IMR-90 (cell line): ENCODE measurements around the gene CAB39. TPM values are rescaled to one million over a fixed set of nuclear protein-coding genes. Genes with fewer than 3 reads are reported as not detected.

Source experiments
- ATAC-seq: fragments of 200-7000 bp; cut with Tn5 transposase; 2 replicates; pipeline ENCODE4 v1.9.1; 2020; ENCODE audit warnings: low read depth, mild to moderate bottlenecking, moderate library complexity
- BruUV-seq: library from RNA; stranded (reverse); fragments of 400-500 nt; replicated peaks from 2 replicates; lab custom pipeline; 2021; lab: Mats Ljungman, UMichigan
- CTCF ChIA-PET: fragments of 300-600 bp; formaldehyde crosslinking; extraction: SDS; loops from one replicate; lab custom pipeline; 2021; ENCODE audit warnings: antibody characterized with exemption; lab: Yijun Ruan, JAX
- POLR2A ChIA-PET: fragments of 300-600 bp; sonication (Branson Sonifier 250); formaldehyde crosslinking; loops from one replicate; lab custom pipeline; 2022; ENCODE audit warnings: antibody characterized with exemption; ENCODE audit not compliant: unreplicated experiment; lab: Charles Lee
- DNase-seq: peaks from one replicate; pipeline ENCODE4 v3.0.0; 2013
- H2AFZ ChIP-seq: replicated peaks from 2 replicates; pipeline ENCODE3; 2013; ENCODE audit warnings: low read length, mild to moderate bottlenecking; ENCODE audit not compliant: poor library complexity
- H2AK5ac ChIP-seq: 2 replicates; pipeline ENCODE4 v1.6.1; 2013; ENCODE audit warnings: low read depth, low read length, inconsistent platforms
- H2AK9ac ChIP-seq: replicated peaks from 2 replicates; pipeline ENCODE3; 2013; ENCODE audit warnings: mild to moderate bottlenecking, low read depth, low read length, moderate library complexity; ENCODE audit not compliant: poor library complexity
- H2BK120ac ChIP-seq: 2 replicates; pipeline ENCODE4 v1.6.1; 2013; ENCODE audit warnings: low read depth, low read length, inconsistent platforms
- H2BK15ac ChIP-seq: 3 replicates; pipeline ENCODE4 v1.6.1; 2013; ENCODE audit warnings: low read depth, low read length, inconsistent platforms
- H2BK20ac ChIP-seq: 2 replicates; pipeline ENCODE4 v1.6.1; 2013; ENCODE audit warnings: low read depth, mild to moderate bottlenecking, inconsistent platforms, low read length, moderate library complexity
- H2BK5ac ChIP-seq: 2 replicates; pipeline ENCODE4 v1.6.1; 2013; ENCODE audit warnings: mild to moderate bottlenecking, low read depth, low read length, inconsistent platforms; ENCODE audit not compliant: poor library complexity, severe bottlenecking
- H3K14ac ChIP-seq: replicated peaks from 2 replicates; pipeline ENCODE4 v1.6.1; 2013; ENCODE audit warnings: low read depth, low read length, inconsistent platforms
- H3K18ac ChIP-seq: 2 replicates; pipeline ENCODE4 v1.6.1; 2013; ENCODE audit warnings: low read depth, low read length, control low read depth
- H3K23ac ChIP-seq: 2 replicates; pipeline ENCODE4 v1.6.1; 2013; ENCODE audit warnings: low read depth, low read length, inconsistent platforms
- H3K27ac ChIP-seq: 2 replicates; pipeline ENCODE4 v1.5.1; 2013; ENCODE audit warnings: mild to moderate bottlenecking, control low read depth, low read length; ENCODE audit not compliant: insufficient read depth
- H3K27me3 ChIP-seq: 2 replicates; pipeline ENCODE4 v1.6.1; 2013; ENCODE audit warnings: low read length; ENCODE audit not compliant: control insufficient read depth, insufficient read depth
- H3K36me3 ChIP-seq: 2 replicates; pipeline ENCODE4 v1.6.1; 2013; ENCODE audit warnings: low read length, mixed read lengths; ENCODE audit not compliant: control insufficient read depth, insufficient read depth
- H3K4ac ChIP-seq: 2 replicates; pipeline ENCODE4 v1.6.1; 2013; ENCODE audit warnings: low read depth, low read length, inconsistent platforms
- H3K4me1 ChIP-seq: 2 replicates; pipeline ENCODE4 v1.6.1; 2013; ENCODE audit warnings: low read length, mixed read lengths; ENCODE audit not compliant: control insufficient read depth, insufficient read depth
- H3K4me2 ChIP-seq: 2 replicates; pipeline ENCODE4 v1.6.1; 2013; ENCODE audit warnings: low read depth, mild to moderate bottlenecking, control low read depth, low read length, moderate library complexity
- H3K4me3 ChIP-seq: 2 replicates; pipeline ENCODE4 v1.5.1; 2013; ENCODE audit warnings: low read depth, mild to moderate bottlenecking, control low read depth, low read length, moderate library complexity; ENCODE audit not compliant: insufficient read depth
- H3K56ac ChIP-seq: 2 replicates; pipeline ENCODE4 v1.6.1; 2013; ENCODE audit warnings: low read length, inconsistent platforms; ENCODE audit not compliant: insufficient read depth; ENCODE audit errors: extremely low read depth
- H3K79me1 ChIP-seq, 2 experiments: 2 replicates each; pipeline ENCODE4 v1.6.1; 2013; ENCODE audit warnings: low read length in 2 of 2, inconsistent platforms in 1 of 2, low read depth in 1 of 2
- H3K9ac ChIP-seq: 2 replicates; pipeline ENCODE4 v1.6.1; 2013; ENCODE audit warnings: low read depth, low read length, control low read depth
- H3K9me1 ChIP-seq: 2 replicates; pipeline ENCODE4 v1.6.1; 2013; ENCODE audit warnings: low read length, inconsistent platforms; ENCODE audit not compliant: insufficient read depth
- H3K9me3 ChIP-seq: 2 replicates; pipeline ENCODE4 v1.6.1; 2013; ENCODE audit warnings: low read length; ENCODE audit not compliant: control insufficient read depth, insufficient read depth
- H4K20me1 ChIP-seq: 2 replicates; pipeline ENCODE4 v1.6.1; 2013; ENCODE audit warnings: low read length, inconsistent platforms; ENCODE audit not compliant: insufficient read depth
- H4K5ac ChIP-seq: 2 replicates; pipeline ENCODE4 v1.6.1; 2013; ENCODE audit warnings: mild to moderate bottlenecking, low read depth, low read length, control low read depth
- H4K8ac ChIP-seq, 2 experiments: 2 replicates each; pipeline ENCODE4 v1.6.1; 2013; ENCODE audit warnings: low read depth in 2 of 2, low read length in 2 of 2, control low read depth in 1 of 2, inconsistent platforms in 1 of 2
- H4K91ac ChIP-seq: 2 replicates; pipeline ENCODE4 v1.6.1; 2013; ENCODE audit warnings: low read depth, low read length, inconsistent platforms; ENCODE audit not compliant: insufficient read depth
- CHD1 ChIP-seq: IDR thresholded peaks from 2 replicates; pipeline ENCODE4 v1.6.1; 2012; ENCODE audit warnings: low read depth, low read length, improper control_type of control experiment
- FOS ChIP-seq: fragments of 150-350 bp; IDR thresholded peaks from 2 replicates; pipeline ENCODE4 v1.6.1; 2016; ENCODE audit warnings: low read depth, low read length
- MAFK ChIP-seq: IDR thresholded peaks from 2 replicates; pipeline ENCODE4 v1.6.1; 2012; ENCODE audit warnings: low read depth, low read length, improper control_type of control experiment
- MAZ ChIP-seq: IDR thresholded peaks from 2 replicates; pipeline ENCODE4 v1.6.1; 2012; ENCODE audit warnings: low read depth, mild to moderate bottlenecking, low read length, improper control_type of control experiment, moderate library complexity, borderline replicate concordance
- MXI1 ChIP-seq: IDR thresholded peaks from 2 replicates; pipeline ENCODE4 v1.6.1; 2012; ENCODE audit warnings: low read depth, mild to moderate bottlenecking, low read length, moderate library complexity, borderline replicate concordance
- NFE2L2 ChIP-seq: fragments of 150-350 bp; IDR thresholded peaks from 2 replicates; pipeline ENCODE4 v1.6.1; 2016; ENCODE audit warnings: low read depth, mild to moderate bottlenecking, low read length
- SMC3 ChIP-seq: fragments of 150-350 bp; IDR thresholded peaks from 2 replicates; pipeline ENCODE4 v1.6.1; 2016; ENCODE audit warnings: low read depth, mild to moderate bottlenecking, antibody characterized with exemption, low read length, moderate library complexity
- WGBS, 2 experiments: methylation state at CpG; one replicate each; pipeline versions ENCODE4 v1.1.5 to v1.1.7; 2013; ENCODE audit warnings: missing lambda C conversion rate in 2 of 2; ENCODE audit not compliant: insufficient read length in 1 of 2; ENCODE audit errors: extremely low coverage in 2 of 2; 5-methylcytosine and 5-hydroxymethylcytosine counted together
- dilution Hi-C: fragments of 300-500 bp; cut with HindIII; formaldehyde crosslinking; loops from one replicate; pipeline ENCODE4 v1.14.3; 2018; ENCODE audit warnings: low sequenced_read_pairs; ENCODE audit not compliant: unreplicated experiment
- in situ Hi-C: fragments of 300-500 bp; cut with MboI; formaldehyde crosslinking; loops from 3 replicates; pipeline ENCODE4 v1.14.3; 2019; ENCODE audit warnings: low sequenced_read_pairs, inconsistent platforms, mixed read lengths
- intact Hi-C: fragments of 100-400 bp; cut with micrococcal nuclease; formaldehyde crosslinking; loops from 2 replicates; pipeline ENCODE4 v1.10.0; 2022
- polyA plus RNA-seq, 3 experiments: library from polyadenylated mRNA; depleted of rRNA; stranded (reverse); fragments of >200 nt; gene quantifications; 2 replicates each; pipeline ENCODE4 v1.2.3, GENCODE V29; 2012; ENCODE audit warnings: low replicate concordance in 1 of 3
- total RNA-seq: library from RNA; depleted of rRNA; stranded (reverse); fragments of >200 nt; gene quantifications from 2 replicates; pipeline ENCODE4 v1.2.3, GENCODE V29; 2012
- TF ChIP-seq, protein P1 (sequence below): fragments of 150-350 bp; IDR thresholded peaks from 2 replicates; pipeline ENCODE4 v1.6.1; 2016; ENCODE audit warnings: low read depth, mild to moderate bottlenecking, low read length, moderate library complexity, borderline replicate concordance
- TF ChIP-seq, protein P2 (sequence below): conservative IDR thresholded peaks from 2 replicates; pipeline ENCODE4 v1.5.1; 2012; ENCODE audit warnings: mild to moderate bottlenecking, low read depth, low read length, improper control_type of control experiment

The CAB39 gene
- total and polyA plus RNA-seq, 2 of the 4 experiments (the other 2 are of a cell fraction) = 38.2 to 71.7 TPM

DNA sequence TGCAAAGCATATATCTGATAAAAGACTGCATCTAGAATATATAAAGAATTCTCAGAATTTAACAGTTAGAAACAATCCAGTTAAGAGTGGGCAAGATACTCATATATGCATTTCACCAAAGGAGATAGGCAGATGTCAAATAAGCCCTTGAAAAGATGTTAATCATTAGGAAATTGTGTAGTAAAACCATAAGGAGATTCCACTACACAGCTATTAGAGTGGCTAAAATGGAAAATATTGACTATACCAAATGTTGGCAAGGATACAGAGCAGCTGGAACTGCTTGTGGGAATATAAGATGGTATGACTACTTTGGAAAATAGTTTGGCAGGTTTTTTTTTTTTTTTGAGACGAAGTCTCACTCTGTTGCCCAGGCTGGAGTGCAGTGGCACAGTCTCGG is 59.5 kb downstream of the CAB39 start:
- intact Hi-C loops = loop anchor here (10.0 kb wide), 1 partner anchor 847 kb away; the partner anchor contains the start of genes FBXO36 and TRIP12
- CTCF ChIA-PET = interaction anchor here (0.7 kb wide), 1 partner anchor 123 kb away, joined by 3 read pairs; no protein-coding TSS in a partner anchor

More for the DNA sequence above, 59.5 kb downstream of the CAB39 start:
- H3K4ac ChIP-seq = no peak overlapping the region
- no peak overlapping the region for H3K14ac ChIP-seq
- dilution Hi-C loops (no loop called here), in situ Hi-C loops (no loop called here)
- DNase-seq (no peak), ATAC-seq (no peak)
- H3K36me3 ChIP-seq = peaks cover 9% of the 10 kb centered on the region
- no peaks in the 10 kb centered on the region for H3K27me3 ChIP-seq
- no peak overlapping the region for H4K5ac ChIP-seq
- H4K8ac ChIP-seq = no peak overlapping the region
- POLR2A ChIA-PET = no interaction called here
- BruUV-seq = no TSS peak
- no peak overlapping the region for H3K23ac ChIP-seq
- no peak overlapping the region for H3K18ac ChIP-seq
- no peak overlapping the region for H2BK5ac ChIP-seq
- no CpG with 5 or more reads among the region's 2 CpGs for WGBS, 2 experiments
- no peak overlapping the region for H2AK9ac ChIP-seq
- H3K4me3 ChIP-seq = no peak overlapping the region
- H3K9me1 ChIP-seq = peaks cover 5% of the 10 kb centered on the region; the same call in 1 of the 2 replicates
- H2AK5ac ChIP-seq = no peak overlapping the region
- no peak overlapping the region for H3K27ac ChIP-seq
- peaks cover 9% of the 10 kb centered on the region; the same call in 1 of the 2 replicates for H4K20me1 ChIP-seq
- no peak overlapping the region for H3K9ac ChIP-seq
- no peak overlapping the region for H2BK20ac ChIP-seq
- H2BK15ac ChIP-seq = no peak overlapping the region
- peaks cover 28 to 57% of the 10 kb centered on the region in 2 experiments for H3K79me1 ChIP-seq
- H3K9me3 ChIP-seq = no peaks in the 10 kb centered on the region
- H3K56ac ChIP-seq = no peak overlapping the region
- no peak for TF ChIP-seq FOS
- TF ChIP-seq, protein P1, sequence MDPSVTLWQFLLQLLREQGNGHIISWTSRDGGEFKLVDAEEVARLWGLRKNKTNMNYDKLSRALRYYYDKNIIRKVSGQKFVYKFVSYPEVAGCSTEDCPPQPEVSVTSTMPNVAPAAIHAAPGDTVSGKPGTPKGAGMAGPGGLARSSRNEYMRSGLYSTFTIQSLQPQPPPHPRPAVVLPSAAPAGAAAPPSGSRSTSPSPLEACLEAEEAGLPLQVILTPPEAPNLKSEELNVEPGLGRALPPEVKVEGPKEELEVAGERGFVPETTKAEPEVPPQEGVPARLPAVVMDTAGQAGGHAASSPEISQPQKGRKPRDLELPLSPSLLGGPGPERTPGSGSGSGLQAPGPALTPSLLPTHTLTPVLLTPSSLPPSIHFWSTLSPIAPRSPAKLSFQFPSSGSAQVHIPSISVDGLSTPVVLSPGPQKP = no peak
- no peak for TF ChIP-seq CHD1
- TF ChIP-seq NFE2L2 = no peak
- no peak for TF ChIP-seq MXI1
- no peak for TF ChIP-seq MAFK
- TF ChIP-seq MAZ = no peak
- TF ChIP-seq SMC3 = no peak
- TF ChIP-seq, protein P2, sequence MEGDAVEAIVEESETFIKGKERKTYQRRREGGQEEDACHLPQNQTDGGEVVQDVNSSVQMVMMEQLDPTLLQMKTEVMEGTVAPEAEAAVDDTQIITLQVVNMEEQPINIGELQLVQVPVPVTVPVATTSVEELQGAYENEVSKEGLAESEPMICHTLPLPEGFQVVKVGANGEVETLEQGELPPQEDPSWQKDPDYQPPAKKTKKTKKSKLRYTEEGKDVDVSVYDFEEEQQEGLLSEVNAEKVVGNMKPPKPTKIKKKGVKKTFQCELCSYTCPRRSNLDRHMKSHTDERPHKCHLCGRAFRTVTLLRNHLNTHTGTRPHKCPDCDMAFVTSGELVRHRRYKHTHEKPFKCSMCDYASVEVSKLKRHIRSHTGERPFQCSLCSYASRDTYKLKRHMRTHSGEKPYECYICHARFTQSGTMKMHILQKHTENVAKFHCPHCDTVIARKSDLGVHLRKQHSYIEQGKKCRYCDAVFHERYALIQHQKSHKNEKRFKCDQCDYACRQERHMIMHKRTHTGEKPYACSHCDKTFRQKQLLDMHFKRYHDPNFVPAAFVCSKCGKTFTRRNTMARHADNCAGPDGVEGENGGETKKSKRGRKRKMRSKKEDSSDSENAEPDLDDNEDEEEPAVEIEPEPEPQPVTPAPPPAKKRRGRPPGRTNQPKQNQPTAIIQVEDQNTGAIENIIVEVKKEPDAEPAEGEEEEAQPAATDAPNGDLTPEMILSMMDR = no peak
- no peak overlapping the region for H2AFZ ChIP-seq
- H3K4me1 ChIP-seq = peaks cover 4% of the 10 kb centered on the region
- no peak overlapping the region for H4K91ac ChIP-seq
- H3K4me2 ChIP-seq = no peak overlapping the region
- H2BK120ac ChIP-seq = no peak overlapping the region
